ENCODE data around the gene ZNF774.

Gene ZNF774

GRCh38 chr15:90352107-90352893 lies at the start of gene ZNF774 (continued):
- TF ChIP-seq ZEB2 (tag by site-specific recombination; IDR thresholded peaks at IDR 0.05) (peak; percentile 79; the same call in 1 of the 2 replicates), PRDM6 (tag by site-specific recombination; IDR thresholded peaks at IDR 0.05) (no peak), HOXC10 (CRISPR knock-in tag; IDR thresholded peaks at IDR 0.05) (no peak), ZBTB44 (tag by site-specific recombination; IDR thresholded peaks at IDR 0.05) (no peak), ZNF112 (tag by site-specific recombination; IDR thresholded peaks at IDR 0.05) (no peak), ZNF404 (tag by site-specific recombination; IDR thresholded peaks at IDR 0.05) (no peak), ZBTB10 (tag by site-specific recombination; IDR thresholded peaks at IDR 0.05) (peak; percentile 70; the same call in 1 of the 2 replicates), ZNF423 (tag by site-specific recombination; IDR thresholded peaks at IDR 0.05) (peak; percentile 84; the same call in 1 of the 2 replicates), ZNF623 (tag by site-specific recombination; IDR thresholded peaks at IDR 0.05) (no peak), ZNF335 (tag by site-specific recombination; conservative IDR thresholded peaks at IDR 0.05) (peak; percentile 81), AEBP2 (tag by site-specific recombination; IDR thresholded peaks at IDR 0.05; ENCODE audit: borderline replicate concordance) (no peak), ZNF621 (tag by site-specific recombination; IDR thresholded peaks at IDR 0.05) (no peak), ZBTB7A (tag by site-specific recombination; IDR thresholded peaks at IDR 0.05; ENCODE audit: low read depth) (no peak), ZBTB20 (tag by site-specific recombination; IDR thresholded peaks at IDR 0.05) (peak; percentile 93), ZBTB48 (tag by site-specific recombination; IDR thresholded peaks at IDR 0.05) (peak; percentile 51; the same call in 1 of the 2 replicates), ZBTB11 (tag by site-specific recombination; conservative IDR thresholded peaks at IDR 0.05; ENCODE audit: low read depth) (peak; percentile 91), ZNF76 (tag by site-specific recombination; IDR thresholded peaks at IDR 0.05; ENCODE audit: borderline replicate concordance, low read depth) (peak; percentile 94), ZNF473 (tag by site-specific recombination; IDR thresholded peaks at IDR 0.05) (no peak)
- TF ChIP-seq, protein P1, sequence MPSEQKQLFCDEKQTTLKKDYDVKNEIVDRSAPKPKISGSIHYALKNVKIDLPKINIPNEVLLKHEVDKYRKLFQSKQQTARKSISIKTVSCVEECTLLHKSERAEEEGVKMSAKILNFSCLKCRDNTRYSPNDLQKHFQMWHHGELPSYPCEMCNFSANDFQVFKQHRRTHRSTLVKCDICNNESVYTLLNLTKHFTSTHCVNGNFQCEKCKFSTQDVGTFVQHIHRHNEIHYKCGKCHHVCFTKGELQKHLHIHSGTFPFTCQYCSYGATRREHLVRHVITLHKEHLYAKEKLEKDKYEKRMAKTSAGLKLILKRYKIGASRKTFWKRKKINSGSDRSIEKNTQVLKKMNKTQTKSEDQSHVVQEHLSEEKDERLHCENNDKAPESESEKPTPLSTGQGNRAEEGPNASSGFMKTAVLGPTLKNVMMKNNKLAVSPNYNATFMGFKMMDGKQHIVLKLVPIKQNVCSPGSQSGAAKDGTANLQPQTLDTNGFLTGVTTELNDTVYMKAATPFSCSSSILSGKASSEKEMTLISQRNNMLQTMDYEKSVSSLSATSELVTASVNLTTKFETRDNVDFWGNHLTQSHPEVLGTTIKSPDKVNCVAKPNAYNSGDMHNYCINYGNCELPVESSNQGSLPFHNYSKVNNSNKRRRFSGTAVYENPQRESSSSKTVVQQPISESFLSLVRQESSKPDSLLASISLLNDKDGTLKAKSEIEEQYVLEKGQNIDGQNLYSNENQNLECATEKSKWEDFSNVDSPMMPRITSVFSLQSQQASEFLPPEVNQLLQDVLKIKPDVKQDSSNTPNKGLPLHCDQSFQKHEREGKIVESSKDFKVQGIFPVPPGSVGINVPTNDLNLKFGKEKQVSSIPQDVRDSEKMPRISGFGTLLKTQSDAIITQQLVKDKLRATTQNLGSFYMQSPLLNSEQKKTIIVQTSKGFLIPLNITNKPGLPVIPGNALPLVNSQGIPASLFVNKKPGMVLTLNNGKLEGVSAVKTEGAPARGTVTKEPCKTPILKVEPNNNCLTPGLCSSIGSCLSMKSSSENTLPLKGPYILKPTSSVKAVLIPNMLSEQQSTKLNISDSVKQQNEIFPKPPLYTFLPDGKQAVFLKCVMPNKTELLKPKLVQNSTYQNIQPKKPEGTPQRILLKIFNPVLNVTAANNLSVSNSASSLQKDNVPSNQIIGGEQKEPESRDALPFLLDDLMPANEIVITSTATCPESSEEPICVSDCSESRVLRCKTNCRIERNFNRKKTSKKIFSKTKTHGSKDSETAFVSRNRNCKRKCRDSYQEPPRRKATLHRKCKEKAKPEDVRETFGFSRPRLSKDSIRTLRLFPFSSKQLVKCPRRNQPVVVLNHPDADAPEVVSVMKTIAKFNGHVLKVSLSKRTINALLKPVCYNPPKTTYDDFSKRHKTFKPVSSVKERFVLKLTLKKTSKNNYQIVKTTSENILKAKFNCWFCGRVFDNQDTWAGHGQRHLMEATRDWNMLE (tag by site-specific recombination; conservative IDR thresholded peaks at IDR 0.05; ENCODE audit: low read depth): 0 out of 2 replicates have a peak, but pooled peaks have one; percentile 33
- TF ChIP-seq, protein P2, sequence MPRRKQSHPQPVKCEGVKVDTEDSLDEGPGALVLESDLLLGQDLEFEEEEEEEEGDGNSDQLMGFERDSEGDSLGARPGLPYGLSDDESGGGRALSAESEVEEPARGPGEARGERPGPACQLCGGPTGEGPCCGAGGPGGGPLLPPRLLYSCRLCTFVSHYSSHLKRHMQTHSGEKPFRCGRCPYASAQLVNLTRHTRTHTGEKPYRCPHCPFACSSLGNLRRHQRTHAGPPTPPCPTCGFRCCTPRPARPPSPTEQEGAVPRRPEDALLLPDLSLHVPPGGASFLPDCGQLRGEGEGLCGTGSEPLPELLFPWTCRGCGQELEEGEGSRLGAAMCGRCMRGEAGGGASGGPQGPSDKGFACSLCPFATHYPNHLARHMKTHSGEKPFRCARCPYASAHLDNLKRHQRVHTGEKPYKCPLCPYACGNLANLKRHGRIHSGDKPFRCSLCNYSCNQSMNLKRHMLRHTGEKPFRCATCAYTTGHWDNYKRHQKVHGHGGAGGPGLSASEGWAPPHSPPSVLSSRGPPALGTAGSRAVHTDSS (tag by site-specific recombination; IDR thresholded peaks at IDR 0.05): no peak
